Endothelial cell of umbilical vein (primary cell): ENCODE data around the gene CCDC188.

Experiments used
- EZH2 ChIP-seq: IDR thresholded peaks from 2 replicates; pipeline ENCODE4 v1.6.1; 2012; ENCODE audit warnings: borderline replicate concordance, low read depth, mild to moderate bottlenecking, moderate library complexity, low read length, inconsistent platforms; ENCODE audit not compliant: severe bottlenecking
- GATA2 ChIP-seq: IDR thresholded peaks from 2 replicates; pipeline ENCODE4 v1.7.0; 2011; ENCODE audit warnings: low read depth, mild to moderate bottlenecking, moderate library complexity, mixed read lengths, low read length; ENCODE audit not compliant: insufficient read length, insufficient read depth
- JUN ChIP-seq: IDR thresholded peaks from 2 replicates; pipeline ENCODE4 v1.6.1; 2011; ENCODE audit warnings: borderline replicate concordance, low read depth; ENCODE audit not compliant: insufficient read length, insufficient read depth
- POLR2A ChIP-seq: IDR thresholded peaks from 2 replicates; pipeline ENCODE4 v1.6.1; 2012; ENCODE audit warnings: low read depth, mild to moderate bottlenecking, control low read depth, low read length
- TF ChIP-seq, protein P1 (sequence below), 2 donors: IDR thresholded peaks; 1 replicate in 1 of 2; 2 replicates in 1 of 2; pipeline ENCODE4 v1.5.1; 2011; ENCODE audit warnings: low read length in 2 of 2, mild to moderate bottlenecking in 2 of 2, moderate library complexity in 2 of 2, control low read depth in 1 of 2, inconsistent platforms in 1 of 2, low read depth in 1 of 2; ENCODE audit not compliant: insufficient read depth in 1 of 2; ENCODE audit errors: extremely low read depth in 1 of 2

DNA sequence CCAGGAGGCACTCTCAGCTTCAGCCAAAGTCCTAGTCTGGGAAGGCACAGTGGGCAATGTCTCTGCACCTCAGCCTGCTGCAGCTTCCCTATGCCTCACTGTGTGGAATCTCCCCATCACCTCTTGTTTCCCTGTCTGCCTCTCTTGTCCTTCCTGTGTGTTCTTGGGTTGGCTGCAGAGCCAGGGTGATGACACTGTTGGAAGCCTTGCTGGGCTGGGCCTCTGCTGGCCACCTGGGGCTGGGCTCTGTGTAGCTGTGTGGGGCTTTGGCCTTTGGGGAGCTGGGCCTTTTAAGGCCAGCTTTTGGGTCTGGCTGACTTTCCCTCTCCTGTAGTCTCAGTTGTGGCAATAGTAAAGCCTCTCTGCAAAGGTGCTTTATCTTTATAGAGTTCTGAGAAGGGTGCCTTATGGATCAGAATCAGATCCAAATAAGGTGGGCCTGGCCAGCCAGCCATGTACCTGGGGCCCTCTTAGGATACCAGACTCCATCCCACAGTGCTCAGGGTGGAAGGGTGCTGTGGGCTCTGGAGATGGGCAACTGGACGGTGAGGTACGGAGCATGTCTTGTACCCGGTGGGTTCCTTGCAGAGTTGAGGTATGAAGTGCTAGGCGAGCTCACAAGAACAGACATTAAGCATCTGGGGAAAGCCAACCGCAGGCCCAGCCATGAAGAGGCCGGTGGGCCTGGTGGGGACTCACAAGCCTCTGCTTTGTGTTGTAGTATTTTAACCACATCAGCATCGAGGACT, 45.2 kb downstream of the CCDC188 start:
- no peak for TF ChIP-seq GATA2
- TF ChIP-seq, protein P1, sequence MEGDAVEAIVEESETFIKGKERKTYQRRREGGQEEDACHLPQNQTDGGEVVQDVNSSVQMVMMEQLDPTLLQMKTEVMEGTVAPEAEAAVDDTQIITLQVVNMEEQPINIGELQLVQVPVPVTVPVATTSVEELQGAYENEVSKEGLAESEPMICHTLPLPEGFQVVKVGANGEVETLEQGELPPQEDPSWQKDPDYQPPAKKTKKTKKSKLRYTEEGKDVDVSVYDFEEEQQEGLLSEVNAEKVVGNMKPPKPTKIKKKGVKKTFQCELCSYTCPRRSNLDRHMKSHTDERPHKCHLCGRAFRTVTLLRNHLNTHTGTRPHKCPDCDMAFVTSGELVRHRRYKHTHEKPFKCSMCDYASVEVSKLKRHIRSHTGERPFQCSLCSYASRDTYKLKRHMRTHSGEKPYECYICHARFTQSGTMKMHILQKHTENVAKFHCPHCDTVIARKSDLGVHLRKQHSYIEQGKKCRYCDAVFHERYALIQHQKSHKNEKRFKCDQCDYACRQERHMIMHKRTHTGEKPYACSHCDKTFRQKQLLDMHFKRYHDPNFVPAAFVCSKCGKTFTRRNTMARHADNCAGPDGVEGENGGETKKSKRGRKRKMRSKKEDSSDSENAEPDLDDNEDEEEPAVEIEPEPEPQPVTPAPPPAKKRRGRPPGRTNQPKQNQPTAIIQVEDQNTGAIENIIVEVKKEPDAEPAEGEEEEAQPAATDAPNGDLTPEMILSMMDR (IDR thresholded peaks at IDR 0.05; ENCODE audit: extremely low read depth in 1 of 2, insufficient read depth in 1 of 2, low read depth in 1 of 2, low read length in 2 of 2), result no peak
- no peak for TF ChIP-seq POLR2A
- no peak for TF ChIP-seq EZH2
- no peak for TF ChIP-seq JUN
